D721Med (cell line): Measurements from ENCODE around the gene TSPOAP1.

ENCODE experiments used
- DNase-seq: peaks from one replicate; pipeline ENCODE4 v3.0.0; 2011; ENCODE audit warnings: low spot score; ENCODE audit not compliant: insufficient read length
- FAIRE-seq: peaks from 2 replicates; lab custom pipeline; 2011; peaks lifted over from hg19 to GRCh38; lab: Jason Lieb, UNC
- CTCF ChIP-seq: IDR thresholded peaks from 2 replicates; pipeline ENCODE4 v1.5.1; 2012; ENCODE audit warnings: mild to moderate bottlenecking, control low read depth; ENCODE audit not compliant: insufficient read depth; ENCODE audit errors: missing control alignments

The TSPOAP1 gene

GRCh38 chr17:58273453-58274104 lies 55.0 kb downstream of the TSPOAP1 start:
- FAIRE-seq (no peak), DNase-seq (no peak)
- TF ChIP-seq CTCF, result no peak

GRCh38 chr17:58272367-58273280 lies 56.0 kb downstream of the TSPOAP1 start:
- DNase-seq (no peak), FAIRE-seq (no peak)
- TF ChIP-seq CTCF, result no peak

- FAIRE-seq (no peak), DNase-seq (no peak)
- TF ChIP-seq CTCF, result no peak
These were observed 57.2 kb downstream of the TSPOAP1 start for GRCh38 chr17:58271216-58271931.

- FAIRE-seq (no peak), DNase-seq (no peak)
- no peak for TF ChIP-seq CTCF
These were observed 57.9 kb downstream of the TSPOAP1 start for GRCh38 chr17:58270476-58271215.

- FAIRE-seq, result no peak
These were observed 58.9 kb downstream of the TSPOAP1 start for GRCh38 chr17:58269557-58270291.

More at GRCh38 chr17:58269557-58270291, 58.9 kb downstream of the TSPOAP1 start:
- no peak for TF ChIP-seq CTCF
- no peak for DNase-seq
